OCI-LY7 (cell line): ENCODE data around the gene DDX51. TPM values are rescaled to one million over a fixed set of nuclear protein-coding genes. Genes with fewer than 3 reads are reported as not detected.

ENCODE experiments used
- BruUV-seq: library from RNA; stranded (reverse); fragments of 400-500 nt; replicated peaks from 2 replicates; lab custom pipeline; 2021; lab: Mats Ljungman, UMichigan
- CTCF ChIA-PET: fragments of 300-600 bp; sonication (Branson Sonifier 250); formaldehyde crosslinking; loops from one replicate; lab custom pipeline; 2022; ENCODE audit warnings: antibody characterized with exemption; ENCODE audit not compliant: unreplicated experiment; lab: Charles Lee
- POLR2A ChIA-PET: fragments of 300-600 bp; sonication (Branson Sonifier 250); formaldehyde crosslinking; loops from one replicate; lab custom pipeline; 2022; ENCODE audit warnings: antibody characterized with exemption; lab: Charles Lee
- DNase-seq: peaks from one replicate; pipeline ENCODE4 v3.0.0-alpha.2; 2015; ENCODE audit warnings: low spot score
- H2AFZ ChIP-seq: fragments of 200-600 bp; sonication (generic), shearing (Covaris generic); 2 replicates; pipeline ENCODE4 v1.6.1; 2014; ENCODE audit warnings: mild to moderate bottlenecking, antibody characterized with exemption, low read length, moderate library complexity
- H3K27ac ChIP-seq: fragments of 200-600 bp; sonication (generic); 2 replicates; pipeline ENCODE4 v1.5.1; 2014; ENCODE audit warnings: mixed run types, low read depth, mild to moderate bottlenecking, moderate library complexity, low read length, inconsistent platforms; ENCODE audit not compliant: poor library complexity, severe bottlenecking
- H3K36me3 ChIP-seq: fragments of 200-600 bp; sonication (generic); 2 replicates; pipeline ENCODE4 v1.6.1; 2014; ENCODE audit warnings: mild to moderate bottlenecking, antibody characterized with exemption, low read length, moderate library complexity, mixed read lengths; ENCODE audit not compliant: insufficient read depth
- H3K4me1 ChIP-seq: fragments of 200-600 bp; sonication (generic); 2 replicates; pipeline ENCODE4 v1.5.1; 2014; ENCODE audit warnings: mild to moderate bottlenecking, low read length; ENCODE audit not compliant: insufficient read depth, poor library complexity, severe bottlenecking
- H3K4me2 ChIP-seq: fragments of 200-600 bp; sonication (generic); 2 replicates; pipeline ENCODE4 v1.6.1; 2014; ENCODE audit warnings: mild to moderate bottlenecking, low read length
- H3K4me3 ChIP-seq: fragments of 200-600 bp; sonication (generic); 2 replicates; pipeline ENCODE4 v1.5.1; 2014; ENCODE audit warnings: mild to moderate bottlenecking, low read depth, low read length; ENCODE audit not compliant: poor library complexity, severe bottlenecking
- H3K79me2 ChIP-seq: fragments of 200-600 bp; sonication (generic); 2 replicates; pipeline ENCODE4 v1.6.1; 2016; ENCODE audit warnings: low read depth, mild to moderate bottlenecking, low read length, moderate library complexity, mixed read lengths; ENCODE audit not compliant: insufficient read depth
- H3K9me2 ChIP-seq: fragments of 200-600 bp; sonication (generic); 2 replicates; pipeline ENCODE4 v1.6.1; 2016; ENCODE audit warnings: mild to moderate bottlenecking, low read length, mixed read lengths; ENCODE audit not compliant: insufficient read depth
- H3K9me3 ChIP-seq: fragments of 200-600 bp; sonication (generic); 2 replicates; pipeline ENCODE4 v1.6.1; 2014; ENCODE audit warnings: mild to moderate bottlenecking, mixed run types, low read length, mixed read lengths
- H4K20me1 ChIP-seq: fragments of 200-600 bp; sonication (generic); 2 replicates; pipeline ENCODE4 v1.6.1; 2014; ENCODE audit warnings: mild to moderate bottlenecking, antibody characterized with exemption, low read length, moderate library complexity, mixed read lengths; ENCODE audit not compliant: insufficient read depth
- CTCF ChIP-seq: fragments of 200-600 bp; sonication (generic); conservative IDR thresholded peaks from 2 replicates; pipeline ENCODE4 v1.5.1; 2014; ENCODE audit warnings: mild to moderate bottlenecking, antibody characterized with exemption, low read length, moderate library complexity, mixed read lengths
- EZH2phosphoT487 ChIP-seq: fragments of 200-600 bp; sonication (generic); IDR thresholded peaks from 2 replicates; pipeline ENCODE4 v1.6.1; 2018; ENCODE audit warnings: low read depth, borderline replicate concordance, mild to moderate bottlenecking, mixed run types, antibody characterized with exemption, low read length, moderate library complexity, mixed read lengths
- intact Hi-C: fragments of 100-400 bp; cut with micrococcal nuclease; formaldehyde crosslinking; loops from one replicate; pipeline ENCODE4 v1.10.0; 2022; ENCODE audit not compliant: unreplicated experiment
- total RNA-seq, 2 experiments: library from RNA; depleted of rRNA in 1 of 2; stranded (reverse); fragments of >200 nt in 1 of 2; shearing (Covaris generic) in 1 of 2; gene quantifications; 2 replicates each; pipeline ENCODE4 v1.2.3, GENCODE V29; 2014 to 2022

Gene DDX51
- total RNA-seq, 2 experiments from 2014 or later: 47.1 to 63.1 TPM

DNA sequence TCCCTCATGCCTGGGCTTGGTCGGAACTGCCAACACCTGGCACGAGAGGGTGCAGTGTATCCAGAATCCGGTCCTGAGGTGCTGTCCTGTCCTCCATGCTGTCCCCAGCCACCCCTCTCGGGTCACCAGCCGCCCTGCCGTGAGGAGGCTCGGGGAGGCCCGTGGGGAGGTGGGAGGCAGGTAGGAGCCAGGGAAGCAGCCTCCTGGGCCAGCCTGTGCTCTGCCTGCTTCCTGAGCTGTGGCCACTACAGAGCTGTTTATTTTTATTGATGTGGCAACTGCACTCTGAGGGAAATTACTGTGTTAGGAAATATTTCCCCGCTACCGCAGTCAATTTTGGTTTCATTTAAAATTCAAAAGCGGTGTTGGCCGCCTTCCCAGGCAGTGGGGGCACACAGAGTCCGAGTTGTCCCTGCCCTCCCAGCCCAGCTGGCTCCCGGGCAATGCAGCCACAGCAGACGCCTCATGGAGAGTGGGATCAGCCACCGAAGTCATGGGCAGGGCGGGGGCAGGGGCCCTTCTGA lies 18.5 kb upstream of the DDX51 start:
- peaks cover 9% of the 10 kb centered on the region; the same call in 1 of the 2 replicates for H3K9me3 ChIP-seq
- TF ChIP-seq CTCF (no peak), EZH2phosphoT487 (no peak)
- no peak for DNase-seq
- no peaks in the 10 kb centered on the region for H3K4me1 ChIP-seq
- peaks cover 12% of the 10 kb centered on the region for H3K36me3 ChIP-seq
- no peak overlapping the region for H3K4me2 ChIP-seq
- ChIA-PET POLR2A (no interaction called here), CTCF (no interaction called here)
- intact Hi-C loops: no loop called here
- no peak overlapping the region for H3K4me3 ChIP-seq
- no peaks in the 10 kb centered on the region for H3K79me2 ChIP-seq
- H3K27ac ChIP-seq: no peak overlapping the region
- BruUV-seq: no TSS peak
- H3K9me2 ChIP-seq: no peaks in the 10 kb centered on the region
- H4K20me1 ChIP-seq: no peaks in the 10 kb centered on the region
- no peak overlapping the region for H2AFZ ChIP-seq

- ChIA-PET CTCF (no interaction called here), POLR2A (no interaction called here)
- no peaks in the 10 kb centered on the region for H3K4me1 ChIP-seq
- peaks cover 16% of the 10 kb centered on the region for H3K9me3 ChIP-seq
- H3K79me2 ChIP-seq: no peaks in the 10 kb centered on the region
- no TSS peak for BruUV-seq
- intact Hi-C loops: no loop called here
- no peak overlapping the region for H3K4me2 ChIP-seq
- no peak overlapping the region for H3K4me3 ChIP-seq
- DNase-seq: no peak
- TF ChIP-seq EZH2phosphoT487 (no peak), CTCF (no peak)
- peaks cover 18% of the 10 kb centered on the region for H3K36me3 ChIP-seq
- H2AFZ ChIP-seq: no peak overlapping the region
- no peaks in the 10 kb centered on the region for H3K9me2 ChIP-seq
- H4K20me1 ChIP-seq: no peaks in the 10 kb centered on the region
- no peak overlapping the region for H3K27ac ChIP-seq
Observed at GRCh38 chr12:132161796-132162507, 17.8 kb upstream of the DDX51 start.
